Measurements from ENCODE around the gene CUEDC1. TPM values are rescaled to one million over a fixed set of nuclear protein-coding genes. Genes with fewer than 3 reads are reported as not detected.
A peak's percentile ranks its signal among the peaks of the same experiment; 100 is the strongest.

CUEDC1 gene
- total and polyA plus RNA-seq, 2 of the 13 experiments (the other 11 are each of a cell fraction or from before 2014, with no cell fraction given): 7.4 to 12.9 TPM

- TF ChIP-seq ZBTB38 (CRISPR knock-in tag; IDR thresholded peaks at IDR 0.05) (peak; percentile 70; the same call in 1 of the 2 replicates), ARID2 (CRISPR knock-in tag; IDR thresholded peaks at IDR 0.05; ENCODE audit: borderline replicate concordance) (0 out of 2 replicates have a peak, but pooled peaks have one; percentile 58), ZNF264 (CRISPR knock-in tag; IDR thresholded peaks at IDR 0.05) (0 out of 2 replicates have a peak, but pooled peaks have one; percentile 23), ARNTL (CRISPR knock-in tag; IDR thresholded peaks at IDR 0.05) (peak; percentile 62), EP300 (IDR thresholded peaks at IDR 0.05; ENCODE audit: low read depth in 2 of 2, low read length in 2 of 2) (peak; percentile 18 to 60; a peak in 2 of 4 replicates), EP300 (CRISPR knock-in tag; IDR thresholded peaks at IDR 0.05; ENCODE audit: borderline replicate concordance) (no peak), ZNF234 (CRISPR knock-in tag; conservative IDR thresholded peaks at IDR 0.05) (no peak), SNAPC5 (CRISPR knock-in tag; IDR thresholded peaks at IDR 0.05; ENCODE audit: borderline replicate concordance) (0 out of 2 replicates have a peak, but pooled peaks have one; percentile 15), KLF16 (CRISPR knock-in tag; IDR thresholded peaks at IDR 0.05) (0 out of 4 replicates have a peak, but pooled peaks of 1 of the 2 experiments have one; percentile 7), REPIN1 (CRISPR knock-in tag; IDR thresholded peaks at IDR 0.05; ENCODE audit: borderline replicate concordance, low read depth) (peak; percentile 31; the same call in 1 of the 2 replicates), SP5 (CRISPR knock-in tag; IDR thresholded peaks at IDR 0.05; ENCODE audit: borderline replicate concordance, low read depth) (peak; percentile 70; the same call in 1 of the 2 replicates), ZNF761 (CRISPR knock-in tag; conservative IDR thresholded peaks at IDR 0.05) (no peak), POGK (CRISPR knock-in tag; conservative IDR thresholded peaks at IDR 0.05) (no peak), ZBTB10 (CRISPR knock-in tag; IDR thresholded peaks at IDR 0.05; ENCODE audit: borderline replicate concordance) (0 out of 2 replicates have a peak, but pooled peaks have one; percentile 34), FOXA1 (IDR thresholded peaks at IDR 0.05) (no peak), FOXA1 (CRISPR knock-in tag; IDR thresholded peaks at IDR 0.05) (no peak)
Measured at GRCh38 chr17:57856792-57857620, 98.2 kb downstream of the CUEDC1 start (continued).

Data from HepG2 (cell line).